Nephron progenitor cell (in vitro differentiated cells): ENCODE data around the gene HOXA9.
A peak's percentile ranks its signal among the peaks of the same experiment; 100 is the strongest.

Source experiments
- DNase-seq: peaks from one replicate; pipeline ENCODE4 v3.0.0; 2021
- H3K27ac Mint-ChIP-seq: 2 replicates; pipeline ENCODE4 v1.8.0; 2021; ENCODE audit warnings: mild to moderate bottlenecking, moderate library complexity, mixed read lengths
- H3K27me3 Mint-ChIP-seq: 2 replicates; pipeline ENCODE4 v1.8.0; 2021; ENCODE audit warnings: mild to moderate bottlenecking, low read depth, mixed read lengths; ENCODE audit not compliant: poor library complexity
- H3K36me3 Mint-ChIP-seq: 2 replicates; pipeline ENCODE4 v1.8.0; 2021; ENCODE audit warnings: low read depth, mixed read lengths
- H3K4me1 Mint-ChIP-seq: 2 replicates; pipeline ENCODE4 v1.8.0; 2021; ENCODE audit warnings: mixed read lengths
- H3K4me3 Mint-ChIP-seq: 2 replicates; pipeline ENCODE4 v1.8.0; 2021; ENCODE audit warnings: mild to moderate bottlenecking, moderate library complexity, mixed read lengths
- H3K9me3 Mint-ChIP-seq: 2 replicates; pipeline ENCODE4 v1.8.0; 2021; ENCODE audit warnings: mild to moderate bottlenecking, moderate library complexity, mixed read lengths
- CTCF ChIP-seq: fragments of 200-600 bp; sonication (generic); IDR thresholded peaks from 2 replicates; pipeline ENCODE4 v1.5.0; 2021; ENCODE audit warnings: antibody characterized with exemption

The HOXA9 gene

GRCh38 chr7:27163288-27164044 is 1.9 kb downstream of the HOXA9 start:
- Mint-ChIP-seq H3K27me3 (peaks cover 5% of the 10 kb centered on the region), H3K4me3 (peak overlapping the region; percentile 97), H3K4me1 (peaks cover 33% of the 10 kb centered on the region), H3K27ac (peak overlapping the region; percentile 99), H3K9me3 (no peaks in the 10 kb centered on the region), H3K36me3 (peaks cover 54% of the 10 kb centered on the region)
- DNase-seq: peak; percentile 4
- TF ChIP-seq CTCF: no peak

GRCh38 chr7:27162561-27163287 is 2.6 kb downstream of the HOXA9 start:
- no peak for DNase-seq
- peak overlapping the region; percentile 99 for H3K27ac Mint-ChIP-seq
- H3K9me3 Mint-ChIP-seq: no peaks in the 10 kb centered on the region
- H3K36me3 Mint-ChIP-seq: peaks cover 46% of the 10 kb centered on the region
- H3K4me1 Mint-ChIP-seq: peaks cover 36% of the 10 kb centered on the region
- H3K27me3 Mint-ChIP-seq: peaks cover 5% of the 10 kb centered on the region
- peak overlapping the region; percentile 97 for H3K4me3 Mint-ChIP-seq
- TF ChIP-seq CTCF: no peak

GRCh38 chr7:27161721-27162560 is 3.4 kb downstream of the HOXA9 start:
- Mint-ChIP-seq H3K4me3 (peak overlapping the region; percentile 97), H3K4me1 (peaks cover 31% of the 10 kb centered on the region), H3K9me3 (no peaks in the 10 kb centered on the region), H3K27ac (peak overlapping the region; percentile 99), H3K36me3 (peaks cover 39% of the 10 kb centered on the region), H3K27me3 (peaks cover 5% of the 10 kb centered on the region)
- no peak for TF ChIP-seq CTCF
- DNase-seq: peak; percentile 57

- H3K4me1 Mint-ChIP-seq: peaks cover 30% of the 10 kb centered on the region
- no peak for TF ChIP-seq CTCF
Measured at GRCh38 chr7:27161214-27161720, 4.1 kb downstream of the HOXA9 start.

GRCh38 chr7:27160546-27161213 is 4.7 kb downstream of the HOXA9 start:
- peak overlapping the region; percentile 99 for H3K27ac Mint-ChIP-seq
- peaks cover 34% of the 10 kb centered on the region for H3K36me3 Mint-ChIP-seq
- peaks cover 28% of the 10 kb centered on the region for H3K4me1 Mint-ChIP-seq
- no peaks in the 10 kb centered on the region for H3K9me3 Mint-ChIP-seq
- peaks cover 5% of the 10 kb centered on the region for H3K27me3 Mint-ChIP-seq
- peak; percentile 100 for TF ChIP-seq CTCF
- peak overlapping the region; percentile 97 for H3K4me3 Mint-ChIP-seq
- DNase-seq: peak; percentile 98

More at GRCh38 chr7:27161214-27161720, 4.1 kb downstream of the HOXA9 start:
- Mint-ChIP-seq H3K36me3 (peaks cover 37% of the 10 kb centered on the region), H3K9me3 (no peaks in the 10 kb centered on the region), H3K27me3 (peaks cover 5% of the 10 kb centered on the region), H3K4me3 (peak overlapping the region; percentile 97), H3K27ac (peak overlapping the region; percentile 96)
- peak; percentile 61 for DNase-seq
